NOMO-1 treated with dmso at 0.1 percent for 144 hours (cell line): ENCODE data around the gene SHMT2.
A peak's percentile ranks its signal among the peaks of the same experiment; 100 is the strongest.

Experiments
- DNase-seq: peaks from one replicate; lab custom pipeline; 2025; ENCODE audit not compliant: unreplicated experiment; lab: John Stamatoyannopoulos, UW

Gene SHMT2

GRCh38 chr12:57196956-57197355 lies 32.6 kb upstream of the SHMT2 start:
- DNase-seq, result no peak

- no peak for DNase-seq
These were observed 31.2 kb upstream of the SHMT2 start for GRCh38 chr12:57198329-57198728.

- DNase-seq, result no peak
These were observed 30.3 kb upstream of the SHMT2 start for GRCh38 chr12:57199191-57199590.

- no peak for DNase-seq
These were observed 29.0 kb upstream of the SHMT2 start for GRCh38 chr12:57200497-57200896.

GRCh38 chr12:57201219-57201618 lies 28.3 kb upstream of the SHMT2 start:
- DNase-seq, result no peak

- DNase-seq, result no peak
These were observed 27.9 kb upstream of the SHMT2 start for GRCh38 chr12:57201631-57202030.

GRCh38 chr12:57202321-57202720 lies 27.2 kb upstream of the SHMT2 start:
- DNase-seq, result no peak

- DNase-seq, result no peak
These were observed 26.3 kb upstream of the SHMT2 start for GRCh38 chr12:57203201-57203600.

GRCh38 chr12:57203791-57204190 lies 25.7 kb upstream of the SHMT2 start:
- DNase-seq, result no peak

- no peak for DNase-seq
These were observed 25.1 kb upstream of the SHMT2 start for GRCh38 chr12:57204454-57204853.

- DNase-seq, result no peak
These were observed 24.3 kb upstream of the SHMT2 start for GRCh38 chr12:57205186-57205585.

GRCh38 chr12:57205931-57206330 lies 23.6 kb upstream of the SHMT2 start:
- DNase-seq, result no peak

- DNase-seq, result no peak
These were observed 21.5 kb upstream of the SHMT2 start for GRCh38 chr12:57207731-57208630.

- no peak for DNase-seq
These were observed 20.8 kb upstream of the SHMT2 start for GRCh38 chr12:57208631-57209282.

- DNase-seq, result no peak
These were observed 19.6 kb upstream of the SHMT2 start for GRCh38 chr12:57209916-57210315.

GRCh38 chr12:57210461-57210860 lies 19.1 kb upstream of the SHMT2 start:
- no peak for DNase-seq

- DNase-seq, result peak; percentile 50
These were observed 18.4 kb upstream of the SHMT2 start for GRCh38 chr12:57210926-57211692.

GRCh38 chr12:57211791-57212700 lies 17.5 kb upstream of the SHMT2 start:
- DNase-seq, result no peak

GRCh38 chr12:57212701-57213057 lies 16.8 kb upstream of the SHMT2 start:
- DNase-seq, result no peak

- peak; percentile 41 for DNase-seq
These were observed 16.3 kb upstream of the SHMT2 start for GRCh38 chr12:57213058-57213715.
